ENCODE results near the gene PTP4A1.

The PTP4A1 gene

DNA sequence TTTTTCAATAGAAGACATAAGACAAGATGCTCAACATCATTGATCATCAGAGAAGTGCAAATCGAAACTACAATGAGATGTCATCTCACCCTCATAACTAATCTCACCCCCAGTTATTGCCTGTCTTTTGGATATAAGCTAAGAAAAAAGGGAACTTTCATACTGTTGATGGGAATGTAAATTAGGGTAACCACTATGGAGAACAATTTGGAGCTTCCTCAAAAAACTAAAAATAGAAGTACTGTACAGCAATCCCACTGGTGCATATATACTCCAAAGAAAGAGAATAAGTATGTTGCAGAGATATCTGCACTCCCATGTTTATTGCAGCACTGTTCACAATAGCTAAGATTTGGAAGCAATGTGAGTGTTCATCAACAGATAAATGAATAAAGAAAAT lies 37.0 kb downstream of the PTP4A1 start:
- no peak for TF ChIP-seq SIN3A (IDR thresholded peaks at IDR 0.05; ENCODE audit: borderline replicate concordance, insufficient read depth, low read length)
- no peak for TF ChIP-seq TAF1 (IDR thresholded peaks at IDR 0.05; ENCODE audit: borderline replicate concordance, insufficient read depth, low read length)
- no peak for TF ChIP-seq POLR2AphosphoS5 (IDR thresholded peaks at IDR 0.05; ENCODE audit: low read depth, low read length)
- no peak for TF ChIP-seq FOXP2 (optimal IDR thresholded peaks at IDR 0.05; ENCODE audit: borderline replicate concordance, extremely low read depth, extremely low read length, insufficient read depth)
- TF ChIP-seq, protein P1, sequence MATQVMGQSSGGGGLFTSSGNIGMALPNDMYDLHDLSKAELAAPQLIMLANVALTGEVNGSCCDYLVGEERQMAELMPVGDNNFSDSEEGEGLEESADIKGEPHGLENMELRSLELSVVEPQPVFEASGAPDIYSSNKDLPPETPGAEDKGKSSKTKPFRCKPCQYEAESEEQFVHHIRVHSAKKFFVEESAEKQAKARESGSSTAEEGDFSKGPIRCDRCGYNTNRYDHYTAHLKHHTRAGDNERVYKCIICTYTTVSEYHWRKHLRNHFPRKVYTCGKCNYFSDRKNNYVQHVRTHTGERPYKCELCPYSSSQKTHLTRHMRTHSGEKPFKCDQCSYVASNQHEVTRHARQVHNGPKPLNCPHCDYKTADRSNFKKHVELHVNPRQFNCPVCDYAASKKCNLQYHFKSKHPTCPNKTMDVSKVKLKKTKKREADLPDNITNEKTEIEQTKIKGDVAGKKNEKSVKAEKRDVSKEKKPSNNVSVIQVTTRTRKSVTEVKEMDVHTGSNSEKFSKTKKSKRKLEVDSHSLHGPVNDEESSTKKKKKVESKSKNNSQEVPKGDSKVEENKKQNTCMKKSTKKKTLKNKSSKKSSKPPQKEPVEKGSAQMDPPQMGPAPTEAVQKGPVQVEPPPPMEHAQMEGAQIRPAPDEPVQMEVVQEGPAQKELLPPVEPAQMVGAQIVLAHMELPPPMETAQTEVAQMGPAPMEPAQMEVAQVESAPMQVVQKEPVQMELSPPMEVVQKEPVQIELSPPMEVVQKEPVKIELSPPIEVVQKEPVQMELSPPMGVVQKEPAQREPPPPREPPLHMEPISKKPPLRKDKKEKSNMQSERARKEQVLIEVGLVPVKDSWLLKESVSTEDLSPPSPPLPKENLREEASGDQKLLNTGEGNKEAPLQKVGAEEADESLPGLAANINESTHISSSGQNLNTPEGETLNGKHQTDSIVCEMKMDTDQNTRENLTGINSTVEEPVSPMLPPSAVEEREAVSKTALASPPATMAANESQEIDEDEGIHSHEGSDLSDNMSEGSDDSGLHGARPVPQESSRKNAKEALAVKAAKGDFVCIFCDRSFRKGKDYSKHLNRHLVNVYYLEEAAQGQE (IDR thresholded peaks at IDR 0.05; ENCODE audit: insufficient read depth in 1 of 2, low read depth in 2 of 2, low read length in 2 of 2) = no peak

DNA sequence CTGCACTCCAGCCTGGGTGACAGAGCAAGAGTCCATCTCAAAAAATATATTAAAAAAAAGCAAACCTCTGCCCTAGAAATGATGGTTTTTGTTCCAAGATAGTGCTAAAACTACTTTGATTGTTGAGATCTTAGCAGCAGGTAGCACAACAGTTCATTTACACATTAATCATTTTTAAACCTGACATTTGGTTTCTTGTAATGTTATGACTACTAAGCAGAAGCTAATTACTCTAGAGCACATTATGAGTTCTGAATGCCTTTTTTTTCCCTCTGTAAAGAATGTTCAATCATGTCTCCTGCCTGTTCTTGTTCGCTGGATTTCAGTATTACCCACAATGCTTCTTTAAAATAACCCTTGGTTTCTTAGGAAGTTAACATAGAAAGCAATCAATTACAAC lies 38.7 kb downstream of the PTP4A1 start:
- TF ChIP-seq, protein P1 (IDR thresholded peaks at IDR 0.05; ENCODE audit: insufficient read depth in 1 of 2, low read depth in 2 of 2, low read length in 2 of 2) = no peak
- TF ChIP-seq FOXP2 (optimal IDR thresholded peaks at IDR 0.05; ENCODE audit: borderline replicate concordance, extremely low read depth, extremely low read length, insufficient read depth) (no peak), SIN3A (IDR thresholded peaks at IDR 0.05; ENCODE audit: borderline replicate concordance, insufficient read depth, low read length) (no peak), POLR2AphosphoS5 (IDR thresholded peaks at IDR 0.05; ENCODE audit: low read depth, low read length) (no peak), TAF1 (IDR thresholded peaks at IDR 0.05; ENCODE audit: borderline replicate concordance, insufficient read depth, low read length) (no peak)

DNA sequence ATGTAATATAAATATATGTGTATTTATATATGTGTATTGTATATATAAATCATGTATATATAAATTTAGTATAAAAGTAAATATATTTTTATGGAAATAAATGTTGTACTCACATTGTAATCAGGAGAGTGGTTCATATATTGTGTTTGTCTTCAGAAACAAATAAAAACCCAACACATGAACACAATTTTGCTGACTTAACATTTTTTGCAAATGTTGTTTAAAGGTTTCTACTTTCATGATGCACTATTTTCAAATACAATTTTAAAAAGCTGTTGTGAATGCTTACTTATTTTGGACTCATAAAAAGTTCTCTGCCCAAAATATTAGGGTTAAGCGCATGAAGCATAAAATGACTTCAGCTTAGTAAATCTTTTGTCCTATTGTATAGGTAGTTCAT lies 39.3 kb downstream of the PTP4A1 start:
- no peak for TF ChIP-seq SIN3A (IDR thresholded peaks at IDR 0.05; ENCODE audit: borderline replicate concordance, insufficient read depth, low read length)
- no peak for TF ChIP-seq POLR2AphosphoS5 (IDR thresholded peaks at IDR 0.05; ENCODE audit: low read depth, low read length)

DNA sequence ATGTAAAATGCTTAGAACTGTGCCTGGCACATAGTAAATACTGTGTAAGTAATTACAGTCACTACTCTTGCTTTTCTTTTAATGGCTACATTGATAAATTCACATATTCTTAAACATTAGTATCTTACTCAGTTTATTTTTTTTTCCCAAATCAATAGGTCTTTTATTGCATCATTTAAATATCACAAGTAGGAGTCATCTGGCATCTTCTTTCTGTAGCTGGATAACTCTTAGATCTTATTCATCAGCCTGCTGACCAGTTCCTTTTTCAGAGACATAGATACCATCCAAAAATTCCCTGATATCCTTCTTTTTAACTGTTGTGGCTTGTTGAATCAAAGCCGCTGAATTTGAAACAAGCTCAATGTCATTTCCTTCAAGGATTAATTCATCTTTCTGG lies 43.3 kb downstream of the PTP4A1 start:
- TF ChIP-seq FOXP2 (optimal IDR thresholded peaks at IDR 0.05; ENCODE audit: borderline replicate concordance, extremely low read depth, extremely low read length, insufficient read depth) (no peak), SIN3A (IDR thresholded peaks at IDR 0.05; ENCODE audit: borderline replicate concordance, insufficient read depth, low read length) (no peak), TAF1 (IDR thresholded peaks at IDR 0.05; ENCODE audit: borderline replicate concordance, insufficient read depth, low read length) (no peak), POLR2AphosphoS5 (IDR thresholded peaks at IDR 0.05; ENCODE audit: low read depth, low read length) (no peak)
- TF ChIP-seq, protein P1 (IDR thresholded peaks at IDR 0.05; ENCODE audit: insufficient read depth in 1 of 2, low read depth in 2 of 2, low read length in 2 of 2) = no peak
